Jurkat, Clone E6-1 (cell line): ENCODE results near the gene PWWP2B.

Experiments
- DNase-seq: peaks from one replicate; pipeline ENCODE4 v3.0.0-alpha.2; 2011; ENCODE audit warnings: low read depth, low spot score
- H3K4me3 ChIP-seq: 2 replicates; pipeline ENCODE4 v1.5.1; 2011; ENCODE audit warnings: mild to moderate bottlenecking, low read length, control low read depth, moderate library complexity

PWWP2B gene

GRCh38 chr10:132401401-132402118, 4.6 kb downstream of the PWWP2B start:
- H3K4me3 ChIP-seq, result no peak overlapping the region
- no peak for DNase-seq

DNA sequence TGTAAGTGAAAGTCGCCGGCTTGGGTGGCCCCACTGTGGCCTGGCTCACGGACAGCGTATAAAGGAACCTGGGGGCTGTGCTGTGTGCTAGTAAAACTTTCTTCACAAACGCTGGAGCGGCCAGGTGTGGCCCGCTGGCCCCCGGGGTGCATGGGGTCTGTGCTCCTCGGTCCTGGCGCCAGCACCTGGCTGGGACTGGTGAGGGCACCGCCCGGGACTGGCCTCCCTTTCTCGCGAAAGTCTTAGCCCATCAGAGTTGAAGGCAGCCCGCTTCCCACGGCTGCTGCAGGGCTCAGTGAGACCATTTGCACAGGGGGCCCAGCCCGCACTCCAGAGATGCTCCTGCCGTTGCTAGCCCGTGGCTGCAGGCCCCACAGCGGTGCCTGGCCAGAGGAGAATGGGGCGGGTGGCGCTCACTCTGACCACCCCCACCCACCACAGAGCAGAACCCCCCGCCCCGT, 5.8 kb downstream of the PWWP2B start:
- H3K4me3 ChIP-seq, result no peak overlapping the region
- DNase-seq, result no peak

DNA sequence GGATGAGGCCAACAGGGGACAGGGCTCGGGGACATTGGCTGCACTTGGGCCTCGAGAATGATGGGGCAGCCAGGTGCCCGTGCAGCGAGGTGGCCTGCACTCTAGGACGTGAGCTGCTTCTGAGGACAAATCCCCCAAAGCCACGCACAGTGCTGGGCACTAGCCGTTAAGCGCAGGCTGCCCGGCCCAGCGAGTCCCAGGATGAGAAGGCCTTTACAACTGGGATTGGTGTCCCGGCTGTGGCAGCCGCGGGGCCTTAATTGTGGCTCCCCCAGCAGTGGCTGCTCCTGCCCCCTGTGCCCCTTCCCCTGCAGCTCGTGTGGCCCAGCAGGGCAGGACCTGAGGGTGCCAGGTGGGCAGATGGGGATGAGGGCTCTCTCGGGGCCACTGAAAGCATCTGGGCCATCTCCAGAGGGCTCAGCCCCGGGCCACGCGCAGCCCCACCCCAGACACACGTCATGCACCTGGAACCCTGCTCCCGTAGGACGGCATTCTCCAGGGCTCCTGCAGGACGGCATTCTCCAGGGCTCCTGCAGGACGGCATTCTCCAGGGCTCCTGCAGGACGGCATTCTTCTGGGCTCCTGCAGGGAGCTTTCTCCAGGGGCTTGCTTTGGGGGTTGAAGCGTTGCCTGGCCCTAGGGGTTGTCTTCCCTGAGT, 6.6 kb downstream of the PWWP2B start:
- H3K4me3 ChIP-seq, result no peak overlapping the region
- no peak for DNase-seq

DNA sequence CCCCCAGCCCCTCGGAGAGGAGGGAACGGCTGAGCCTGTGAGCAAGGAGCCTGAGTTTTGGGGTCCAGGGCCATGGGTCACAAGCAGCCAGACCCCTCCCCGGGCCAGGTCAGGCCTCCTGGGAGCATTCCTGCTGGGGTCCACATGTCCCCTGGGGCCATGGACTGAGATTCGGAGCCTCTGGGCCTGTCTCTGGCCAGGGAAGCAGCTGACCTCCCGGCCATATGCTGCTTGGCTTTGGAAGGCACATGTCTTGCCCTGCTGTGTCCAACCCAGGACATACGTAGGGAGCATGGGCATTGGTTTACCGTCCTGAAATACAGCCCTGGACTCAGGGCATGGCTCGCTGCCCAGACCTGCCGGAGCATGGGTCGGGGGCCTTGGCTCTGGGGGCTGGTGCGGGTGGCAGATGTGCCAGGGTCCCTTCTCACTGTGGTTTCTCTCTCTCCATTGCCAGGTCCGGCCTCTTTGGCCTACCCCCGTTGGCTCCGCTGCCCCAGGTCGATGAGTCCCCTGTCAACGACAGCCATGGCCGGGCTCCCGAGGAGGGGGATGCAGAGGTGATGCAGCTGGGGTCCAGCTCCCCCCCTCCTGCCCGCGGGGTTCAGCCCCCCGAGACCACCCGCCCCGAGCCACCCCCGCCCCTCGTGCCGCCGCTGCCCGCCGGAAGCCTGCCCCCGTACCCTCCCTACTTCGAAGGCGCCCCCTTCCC, 7.3 kb downstream of the PWWP2B start:
- no peak for DNase-seq
- H3K4me3 ChIP-seq, result no peak overlapping the region

DNA sequence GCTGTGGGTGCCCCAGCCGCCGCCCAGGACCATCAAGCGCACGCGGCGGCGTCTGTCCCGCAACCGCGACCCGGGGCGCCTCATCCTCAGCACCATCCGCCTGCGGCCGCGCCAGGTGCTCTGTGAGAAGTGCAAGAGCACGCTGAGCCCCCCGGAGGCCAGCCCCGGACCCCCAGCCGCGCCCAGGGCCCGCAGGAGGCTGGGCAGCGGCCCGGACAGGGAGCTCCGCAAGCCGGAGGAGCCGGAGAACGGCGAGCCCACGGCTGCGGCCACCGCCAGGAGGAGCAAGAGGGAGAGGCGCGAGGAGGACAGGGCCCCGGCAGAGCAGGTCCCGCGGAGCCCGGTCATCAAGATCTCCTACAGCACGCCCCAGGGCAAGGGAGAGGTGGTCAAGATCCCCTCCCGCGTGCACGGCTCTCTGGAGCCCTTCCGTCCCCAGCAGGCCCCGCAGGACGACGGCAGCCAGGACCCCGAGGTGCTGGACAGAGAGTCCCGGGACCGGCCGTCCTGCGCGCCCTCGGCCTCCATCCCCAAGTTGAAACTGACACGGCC, 8.0 kb downstream of the PWWP2B start:
- H3K4me3 ChIP-seq, result no peak overlapping the region
- no peak for DNase-seq

DNA sequence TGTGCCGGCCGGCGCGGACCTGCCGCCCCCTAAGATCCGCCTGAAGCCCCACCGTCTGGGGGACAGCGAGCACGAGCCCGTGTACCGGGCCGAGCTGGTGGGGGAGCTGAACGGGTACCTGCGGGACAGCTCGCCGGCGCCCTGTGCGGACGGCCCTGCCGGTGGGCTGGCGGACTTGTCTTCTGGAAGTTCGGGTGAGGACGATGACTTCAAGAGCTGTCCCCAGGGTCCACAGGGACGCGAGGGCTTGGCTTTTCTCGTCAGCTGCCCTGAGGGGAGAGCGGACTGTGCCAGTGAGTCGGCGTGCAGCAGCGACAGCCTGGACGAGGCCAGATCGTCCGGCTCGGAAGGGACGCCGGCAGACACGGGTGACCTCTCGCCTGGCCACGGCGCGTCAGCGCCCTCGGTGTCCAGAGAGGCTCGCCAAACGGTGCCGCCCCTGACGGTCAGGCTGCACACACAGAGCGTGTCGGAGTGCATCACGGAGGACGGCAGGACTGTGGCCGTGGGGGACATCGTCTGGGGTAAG, 8.5 kb downstream of the PWWP2B start:
- DNase-seq, result no peak

GRCh38 chr10:132406181-132406580, 9.2 kb downstream of the PWWP2B start:
- DNase-seq, result no peak
- no peak overlapping the region for H3K4me3 ChIP-seq

More for the DNA sequence above, 8.5 kb downstream of the PWWP2B start:
- no peak overlapping the region for H3K4me3 ChIP-seq

- no peak overlapping the region for H3K4me3 ChIP-seq
- no peak for DNase-seq
Observed at GRCh38 chr10:132406750-132407149, 9.8 kb downstream of the PWWP2B start.

- no peak overlapping the region for H3K4me3 ChIP-seq
- DNase-seq, result no peak
Observed at GRCh38 chr10:132407243-132407746, 10.3 kb downstream of the PWWP2B start.

DNA sequence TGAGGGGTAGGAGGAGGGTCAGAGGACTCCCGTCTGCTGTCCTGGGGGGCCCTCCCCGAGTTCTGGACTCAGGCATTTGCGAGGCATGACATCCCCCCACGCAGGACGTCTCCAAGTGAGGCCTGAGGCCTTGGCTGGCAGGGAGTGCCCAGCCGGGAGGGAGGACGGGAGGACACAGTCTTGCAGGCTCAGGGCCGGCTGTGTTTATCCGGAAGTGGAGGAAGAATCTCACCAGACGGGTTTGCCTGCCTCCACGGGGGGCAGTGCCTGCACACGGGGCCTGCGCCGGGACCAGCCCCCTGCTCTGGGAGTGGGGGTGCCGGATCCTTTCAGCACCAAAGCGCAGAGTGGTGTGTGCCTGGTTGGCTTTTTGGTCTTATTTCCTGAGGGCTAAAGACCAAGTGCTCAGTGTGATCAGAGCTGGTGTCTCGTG, 10.9 kb downstream of the PWWP2B start:
- DNase-seq, result no peak
- H3K4me3 ChIP-seq, result no peak overlapping the region

- no peak for DNase-seq
- H3K4me3 ChIP-seq, result no peak overlapping the region
Observed at GRCh38 chr10:132408367-132408781, 11.4 kb downstream of the PWWP2B start.

DNA sequence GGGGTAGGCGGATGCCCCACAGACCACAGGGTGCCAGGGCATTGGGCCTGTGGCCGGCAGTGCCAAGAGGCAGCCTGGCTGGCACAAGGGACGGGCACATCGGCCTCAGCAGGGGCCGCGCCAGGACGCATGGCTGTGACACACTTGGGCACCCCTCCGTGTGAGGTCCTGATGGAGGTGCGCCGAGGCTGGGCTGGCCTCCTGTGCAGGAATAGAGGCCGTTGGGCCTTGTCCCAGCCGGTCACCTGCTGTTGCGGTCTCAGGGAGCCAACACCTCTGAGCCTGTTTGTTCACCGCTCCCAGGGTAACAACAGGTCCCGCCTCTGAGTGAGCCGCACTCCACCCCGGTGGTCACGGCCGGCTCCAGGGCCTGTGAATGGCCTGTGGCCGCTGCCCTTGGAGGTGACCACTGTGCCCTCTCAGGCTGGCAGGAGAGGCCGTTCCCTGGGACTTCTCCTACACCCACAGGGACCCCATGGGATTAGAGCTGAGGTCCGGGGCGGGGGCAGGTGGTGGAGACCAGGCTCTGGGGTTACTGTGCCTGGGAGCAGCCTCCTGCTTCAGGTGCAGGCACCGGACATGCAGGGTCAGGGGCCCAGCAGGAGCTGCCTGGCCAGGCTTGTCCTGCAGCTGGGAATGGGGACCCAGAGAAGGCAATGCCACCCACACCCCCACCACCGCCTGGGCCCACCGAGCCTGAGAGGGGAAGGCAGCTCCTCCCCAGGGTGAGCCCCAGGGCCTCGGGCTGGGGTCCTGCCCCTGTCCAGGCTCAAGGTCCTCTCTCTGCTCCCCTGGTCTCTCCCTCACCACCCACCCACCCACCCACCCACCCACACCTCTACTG, 12.0 kb downstream of the PWWP2B start:
- H3K4me3 ChIP-seq, result no peak overlapping the region

GRCh38 chr10:132409667-132410028, 12.6 kb downstream of the PWWP2B start:
- H3K4me3 ChIP-seq, result no peak overlapping the region
- no peak for DNase-seq

More for the DNA sequence above, 12.0 kb downstream of the PWWP2B start:
- no peak for DNase-seq

- H3K4me3 ChIP-seq, result no peak overlapping the region
- no peak for DNase-seq
Observed at GRCh38 chr10:132410056-132410778, 13.2 kb downstream of the PWWP2B start.

DNA sequence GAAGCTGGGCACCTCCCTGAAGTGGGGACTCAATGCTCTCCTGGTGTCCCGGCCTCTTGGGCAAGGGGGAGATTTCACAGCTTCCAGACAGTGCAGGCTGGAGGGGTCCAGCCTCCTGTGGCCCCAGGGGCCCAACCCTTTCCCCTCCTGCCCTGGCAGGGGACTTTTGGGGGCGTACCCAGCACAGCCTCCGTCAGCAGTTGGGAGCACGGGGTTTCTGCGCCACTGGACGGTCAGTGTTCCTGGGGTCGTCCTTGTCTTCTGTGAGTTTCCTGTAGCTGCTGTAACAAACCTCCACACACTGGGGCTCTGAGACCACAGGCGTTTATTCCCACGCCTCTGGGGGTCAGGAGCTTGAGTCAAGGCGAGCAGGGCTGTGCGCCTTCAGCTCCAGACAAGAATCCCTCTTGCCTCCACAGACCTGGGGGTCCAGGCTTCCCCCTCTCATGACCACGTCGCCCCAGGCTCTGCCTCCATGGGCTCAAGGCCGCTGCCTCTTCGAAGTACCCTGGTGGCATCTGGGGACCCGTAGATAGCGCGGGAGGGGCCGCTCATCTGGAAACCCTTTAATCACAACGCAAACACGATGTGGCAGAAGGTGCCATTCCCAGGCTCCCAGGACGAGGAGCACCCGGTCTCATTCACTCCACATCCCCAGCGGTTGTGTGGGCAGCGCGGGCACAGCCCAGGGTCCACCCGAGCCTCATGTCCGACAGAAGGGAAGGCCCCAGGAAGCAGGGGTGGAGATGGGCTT, 14.0 kb downstream of the PWWP2B start:
- no peak for DNase-seq
- H3K4me3 ChIP-seq, result no peak overlapping the region

GRCh38 chr10:132411561-132412253, 14.7 kb downstream of the PWWP2B start:
- no peak for DNase-seq

More at GRCh38 chr10:132411561-132412253, 14.7 kb downstream of the PWWP2B start:
- H3K4me3 ChIP-seq, result no peak overlapping the region
